Myocyte (in vitro differentiated cells): ENCODE data around the gene PTPRZ1. TPM values are rescaled to one million over a fixed set of nuclear protein-coding genes. Genes with fewer than 3 reads are reported as not detected.
A peak's percentile ranks its signal among the peaks of the same experiment; 100 is the strongest.

Experiments used
- DNase-seq: peaks from one replicate; pipeline ENCODE4 v3.0.0-alpha.2; 2012; ENCODE audit warnings: low read depth
- total RNA-seq: library from RNA; depleted of rRNA; stranded (reverse); fragments of >200 nt; gene quantifications from 2 replicates; pipeline ENCODE4 v1.2.3, GENCODE V29; 2014

Gene PTPRZ1
- total RNA-seq, 1 donor from 2014 or later: not detected

- DNase-seq: no peak
Measured at GRCh38 chr7:122040147-122040546, 167.2 kb downstream of the PTPRZ1 start.

DNA sequence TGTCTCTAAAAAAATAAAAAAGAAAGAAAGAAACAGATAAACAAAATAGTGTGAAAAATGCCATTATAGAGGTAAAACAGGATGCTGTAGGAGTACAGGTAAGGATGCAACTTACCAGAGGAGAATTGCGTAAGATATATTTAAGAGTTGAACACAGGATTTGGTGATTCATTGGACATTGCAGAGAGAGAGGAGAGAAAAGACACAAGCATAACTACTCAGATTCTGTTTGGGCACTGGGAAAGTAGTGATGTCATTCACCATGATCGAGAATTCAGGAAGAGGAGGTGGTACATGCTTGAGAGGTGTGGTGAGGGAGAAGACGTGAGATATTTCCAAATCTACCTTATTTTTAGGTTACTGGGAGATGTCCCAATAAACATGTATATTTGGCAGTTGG lies 173.4 kb downstream of the PTPRZ1 start:
- DNase-seq: no peak

DNA sequence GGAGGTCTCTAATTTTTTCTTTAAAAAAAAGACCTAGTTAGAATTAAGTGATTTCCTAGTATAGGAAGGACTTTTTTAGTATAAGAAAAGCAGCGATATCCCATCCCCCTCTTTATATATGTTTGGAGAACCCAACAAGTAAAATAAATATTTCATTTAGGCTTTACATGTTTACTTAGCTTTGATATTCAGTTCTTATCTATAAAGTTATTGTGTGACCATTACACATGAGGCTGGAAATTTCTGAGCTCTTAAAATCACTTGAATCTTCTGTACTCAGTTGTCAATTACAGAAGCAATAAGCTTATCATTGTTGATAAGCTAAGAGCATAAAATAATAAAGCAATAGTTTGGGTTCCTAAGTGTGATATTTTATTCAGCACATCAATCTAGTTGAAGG lies 181.4 kb downstream of the PTPRZ1 start:
- no peak for DNase-seq

DNA sequence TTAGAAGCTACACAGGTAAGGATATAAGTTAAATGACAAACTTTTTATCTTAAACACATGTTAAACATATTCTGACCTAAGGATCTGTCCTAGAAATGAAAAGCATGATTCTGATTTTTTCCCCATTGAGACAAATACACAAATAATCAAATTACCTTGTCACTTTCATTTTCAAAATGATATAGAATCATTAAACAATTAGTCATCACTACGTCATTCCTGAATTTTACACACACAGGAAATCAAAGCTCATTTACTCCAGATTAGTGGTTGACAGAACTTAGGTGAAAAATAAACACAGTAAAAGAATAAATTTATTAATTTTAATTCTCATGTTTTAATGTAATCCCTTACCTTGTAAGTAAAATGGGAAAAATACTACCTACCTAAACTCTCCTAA lies 182.1 kb downstream of the PTPRZ1 start:
- DNase-seq: no peak

- DNase-seq: no peak
Measured at GRCh38 chr7:122056977-122057376, 184.0 kb downstream of the PTPRZ1 start.

DNA sequence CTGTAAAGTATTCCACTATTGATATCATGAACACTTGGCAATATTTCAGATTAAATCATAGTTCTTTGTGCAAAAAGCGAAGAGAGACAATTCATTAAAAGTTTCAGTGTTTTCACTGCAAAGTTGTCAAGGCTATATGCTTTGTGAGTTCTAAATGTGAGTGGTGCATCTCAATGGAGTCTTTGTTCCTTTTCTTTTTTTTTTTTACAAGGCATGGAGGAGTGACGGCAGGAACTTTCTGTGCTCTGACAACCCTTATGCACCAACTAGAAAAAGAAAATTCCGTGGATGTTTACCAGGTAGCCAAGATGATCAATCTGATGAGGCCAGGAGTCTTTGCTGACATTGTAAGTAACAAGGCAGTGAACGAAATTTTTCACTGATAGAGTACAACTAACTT lies 186.6 kb downstream of the PTPRZ1 start:
- DNase-seq: no peak

- DNase-seq: no peak
Measured at GRCh38 chr7:122063146-122063545, 190.2 kb downstream of the PTPRZ1 start.

GRCh38 chr7:122064971-122065370 lies 192.0 kb downstream of the PTPRZ1 start:
- peak; percentile 31 for DNase-seq

DNA sequence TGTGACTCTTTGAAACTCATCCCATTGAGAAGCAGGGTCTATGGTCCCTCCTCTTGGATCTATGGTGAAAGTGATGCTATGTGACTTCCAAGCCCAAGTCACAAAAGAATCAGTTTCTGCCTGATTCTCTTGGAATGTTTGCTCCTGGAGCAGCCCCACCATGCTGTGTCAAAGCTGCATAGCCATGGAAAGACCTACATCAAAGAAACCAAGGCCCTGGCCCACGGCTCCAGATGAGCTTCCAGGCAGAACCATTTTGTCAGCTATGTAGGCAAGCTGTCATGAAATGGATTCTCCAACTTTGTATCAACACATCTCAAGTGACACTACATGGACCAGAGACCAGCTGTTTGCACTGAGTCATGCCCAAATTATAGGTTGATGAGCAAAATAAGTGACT lies 194.1 kb downstream of the PTPRZ1 start:
- peak; percentile 58 for DNase-seq

DNA sequence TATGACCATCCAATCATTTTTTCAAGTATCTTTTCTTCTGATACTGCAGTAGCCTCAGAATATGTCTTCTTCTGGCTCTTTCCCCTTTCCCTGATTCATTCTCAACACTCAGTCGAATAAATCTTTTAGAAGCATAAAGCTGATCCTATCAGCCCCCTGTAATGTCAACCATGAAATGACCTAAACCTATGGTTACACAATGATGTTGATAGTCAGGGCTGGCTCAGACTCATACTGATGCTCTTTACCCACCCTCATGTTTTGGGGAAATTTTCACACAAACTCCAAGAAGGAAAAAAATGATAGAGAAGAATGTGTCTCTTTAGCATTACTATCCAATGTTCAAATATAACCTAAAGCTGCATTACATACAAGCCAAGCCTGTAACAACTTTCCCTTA lies 195.1 kb downstream of the PTPRZ1 start:
- DNase-seq: no peak

DNA sequence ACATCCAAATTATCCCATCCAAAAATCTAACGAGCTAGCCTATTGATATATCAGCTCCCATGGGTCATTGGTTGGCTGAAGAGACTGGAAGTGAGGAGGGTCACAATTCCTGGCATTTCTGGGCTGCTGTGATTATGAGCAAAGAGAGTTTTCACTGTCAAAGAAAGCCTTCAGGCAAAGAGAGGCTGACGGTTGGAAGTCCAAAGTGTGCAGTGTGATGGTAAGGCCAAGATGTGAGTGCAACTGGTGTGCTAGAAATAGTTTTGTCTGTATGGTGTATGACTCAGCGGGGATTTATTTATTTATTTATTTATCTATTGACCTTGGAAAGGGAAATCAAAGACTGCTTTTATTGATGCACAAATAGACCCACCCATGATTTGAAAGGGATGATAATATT lies 196.0 kb downstream of the PTPRZ1 start:
- no peak for DNase-seq

GRCh38 chr7:122070062-122070461 lies 197.1 kb downstream of the PTPRZ1 start:
- DNase-seq: no peak

GRCh38 chr7:122070834-122071233 lies 197.9 kb downstream of the PTPRZ1 start:
- DNase-seq: no peak

DNA sequence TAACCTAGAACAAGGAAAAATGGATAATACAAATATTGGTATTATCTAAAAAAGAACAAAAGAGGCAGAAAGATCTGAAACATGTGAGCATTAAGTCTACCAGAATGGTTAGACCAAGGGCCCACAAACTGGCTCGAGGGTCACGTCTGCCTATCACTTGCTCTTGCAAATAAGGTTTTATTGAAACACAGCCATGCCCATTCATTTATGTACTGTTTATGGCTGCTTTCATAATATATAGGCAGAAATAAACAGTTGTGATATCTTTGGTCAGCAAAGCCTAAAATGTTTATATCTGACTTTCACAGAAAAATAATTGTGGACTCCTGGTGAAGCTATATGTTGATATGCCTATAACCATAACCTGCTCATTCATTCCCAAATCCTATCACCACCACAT lies 199.3 kb downstream of the PTPRZ1 start:
- DNase-seq: no peak

GRCh38 chr7:122072924-122073599 lies 200.1 kb downstream of the PTPRZ1 start:
- no peak for DNase-seq

- no peak for DNase-seq
Measured at GRCh38 chr7:122073635-122074034, 200.7 kb downstream of the PTPRZ1 start.

DNA sequence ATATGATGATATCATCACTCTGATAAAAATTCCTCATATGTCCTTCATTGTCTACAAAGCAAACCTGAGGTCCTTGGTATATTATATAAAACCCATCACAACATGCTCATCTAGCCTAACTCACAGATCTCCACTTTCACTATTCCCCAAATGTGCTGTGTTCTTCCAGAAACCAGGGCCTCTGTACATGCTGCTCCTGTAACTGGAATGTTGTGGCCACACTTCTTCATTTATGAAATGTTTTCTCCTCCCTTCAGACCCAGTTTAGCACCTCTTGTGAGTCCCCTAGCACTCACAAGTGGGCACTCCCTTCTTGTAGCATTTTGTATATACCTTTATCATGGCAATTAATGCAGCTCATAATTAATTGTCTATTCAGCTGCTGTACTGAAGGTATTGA lies 209.2 kb downstream of the PTPRZ1 start:
- DNase-seq: no peak

DNA sequence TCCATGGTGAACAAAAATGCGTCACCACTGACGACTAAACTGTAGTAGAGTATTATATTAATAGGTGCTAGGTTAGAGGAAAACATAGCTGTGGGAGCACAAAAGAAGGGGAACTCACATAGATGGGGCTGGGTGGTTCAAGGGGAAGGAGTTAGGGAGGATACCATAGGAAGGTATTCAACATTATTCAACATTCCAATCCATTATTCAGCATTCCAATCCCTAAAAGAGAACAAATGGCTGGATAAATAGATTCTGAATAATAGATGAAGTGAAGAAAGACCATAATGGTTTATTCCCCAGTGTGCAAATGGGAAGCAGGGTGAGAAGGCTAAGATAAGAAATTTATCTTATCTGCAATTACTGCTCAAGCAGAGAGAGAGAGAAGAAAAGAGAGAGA lies 209.7 kb downstream of the PTPRZ1 start:
- DNase-seq: no peak

- DNase-seq: peak; percentile 86
Measured at GRCh38 chr7:122092964-122093797, 220.2 kb downstream of the PTPRZ1 start.

DNA sequence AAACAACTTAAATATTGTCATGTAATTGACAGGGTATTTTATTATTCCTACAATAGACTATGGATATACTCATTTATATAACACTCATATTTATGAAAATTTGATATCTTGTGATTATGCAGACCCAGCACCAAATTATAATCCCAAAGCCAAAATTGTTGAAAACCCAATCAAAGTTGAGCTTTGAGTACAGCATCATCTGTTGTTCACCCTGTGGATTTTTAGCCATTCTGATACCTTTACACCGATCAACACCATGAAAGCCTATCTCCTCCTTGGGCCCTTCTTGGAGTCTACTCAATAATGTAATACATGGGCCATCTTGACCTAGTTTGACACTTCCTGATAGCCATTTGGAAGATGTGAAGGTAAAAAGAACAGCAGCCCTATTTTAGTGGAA lies 221.6 kb downstream of the PTPRZ1 start:
- DNase-seq: no peak

GRCh38 chr7:122095642-122096041 lies 222.7 kb downstream of the PTPRZ1 start:
- no peak for DNase-seq

GRCh38 chr7:122100021-122100420 lies 227.1 kb downstream of the PTPRZ1 start:
- no peak for DNase-seq

- DNase-seq: no peak
Measured at GRCh38 chr7:122103064-122103463, 230.1 kb downstream of the PTPRZ1 start.
